Measurements from ENCODE around the gene RPS28.
"Not testable (repeated sequence)": the region's sequence is repeated elsewhere in the genome, so short reads cannot be mapped to it uniquely, and the experiment has no call there.

RPS28 gene

GRCh38 chr19:8320564-8321066, 681 bp upstream of the RPS28 start:
- DNase-seq = no peak

- DNase-seq = no peak
These were observed 816 bp downstream of the RPS28 start for GRCh38 chr19:8321986-8322637.

GRCh38 chr19:8322638-8322997, 1.3 kb downstream of the RPS28 start:
- no peak for DNase-seq

GRCh38 chr19:8323781-8324185, 2.5 kb downstream of the RPS28 start:
- no peak for DNase-seq

- no peak for DNase-seq
These were observed 3.1 kb downstream of the RPS28 start for GRCh38 chr19:8324186-8325050.

- DNase-seq = no peak
These were observed 4.2 kb downstream of the RPS28 start for GRCh38 chr19:8325454-8325853.

- DNase-seq = no peak
These were observed 8.7 kb downstream of the RPS28 start for GRCh38 chr19:8329996-8330395.

GRCh38 chr19:8331263-8331845, 10.1 kb downstream of the RPS28 start:
- no peak for DNase-seq

- DNase-seq = no peak
These were observed 11.9 kb downstream of the RPS28 start for GRCh38 chr19:8332976-8333766.

- no peak for DNase-seq
These were observed 12.6 kb downstream of the RPS28 start for GRCh38 chr19:8333767-8334457.

- DNase-seq = no peak
These were observed 13.4 kb downstream of the RPS28 start for GRCh38 chr19:8334458-8335342.

GRCh38 chr19:8335343-8336071, 14.2 kb downstream of the RPS28 start:
- DNase-seq = no peak

- no peak for DNase-seq
These were observed 14.8 kb downstream of the RPS28 start for GRCh38 chr19:8336072-8336569.

GRCh38 chr19:8336660-8337059, 15.4 kb downstream of the RPS28 start:
- DNase-seq = no peak

- no peak for DNase-seq
These were observed 16.4 kb downstream of the RPS28 start for GRCh38 chr19:8337728-8338127.

GRCh38 chr19:8338835-8339234, 17.5 kb downstream of the RPS28 start:
- DNase-seq = no peak

GRCh38 chr19:8340341-8341096, 19.2 kb downstream of the RPS28 start:
- DNase-seq = no peak

GRCh38 chr19:8341504-8341903, 20.2 kb downstream of the RPS28 start:
- DNase-seq = not testable (repeated sequence)

- DNase-seq = no peak
These were observed 21.0 kb downstream of the RPS28 start for GRCh38 chr19:8342316-8342683.

All from central memory CD4-positive, alpha-beta T cell (primary cell).